Measurements from ENCODE around the gene CCDC154.

DNA sequence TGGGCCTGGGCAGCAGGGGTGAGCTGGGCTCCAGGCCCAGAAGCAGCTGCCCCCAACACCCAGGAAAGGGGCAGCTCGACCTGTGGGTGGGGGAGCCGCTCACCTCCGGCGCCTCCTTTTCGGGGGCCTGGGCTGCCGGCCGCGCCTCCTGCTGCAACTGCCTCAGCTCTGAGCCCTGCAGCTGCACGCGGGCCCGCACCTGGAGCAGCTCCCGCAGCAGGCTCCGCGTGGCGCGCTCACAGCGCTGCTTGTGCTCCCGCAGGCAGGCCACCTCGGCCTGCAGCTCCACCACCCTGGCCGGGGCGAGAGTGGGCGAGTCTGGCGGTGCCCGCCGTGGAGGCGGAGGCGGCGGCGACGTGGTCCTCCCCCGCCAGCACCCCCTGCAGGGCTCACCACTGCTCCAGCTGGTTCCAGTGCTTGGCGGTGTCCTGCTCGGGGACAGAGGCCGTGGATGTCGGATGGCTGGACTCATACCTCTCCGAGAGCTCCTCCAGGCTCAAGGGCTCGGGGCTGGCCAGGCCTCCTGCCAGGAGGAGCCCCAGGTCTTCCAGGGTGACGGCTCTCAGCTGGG is 868 bp downstream of the CCDC154 start:
- TF ChIP-seq, protein P1, sequence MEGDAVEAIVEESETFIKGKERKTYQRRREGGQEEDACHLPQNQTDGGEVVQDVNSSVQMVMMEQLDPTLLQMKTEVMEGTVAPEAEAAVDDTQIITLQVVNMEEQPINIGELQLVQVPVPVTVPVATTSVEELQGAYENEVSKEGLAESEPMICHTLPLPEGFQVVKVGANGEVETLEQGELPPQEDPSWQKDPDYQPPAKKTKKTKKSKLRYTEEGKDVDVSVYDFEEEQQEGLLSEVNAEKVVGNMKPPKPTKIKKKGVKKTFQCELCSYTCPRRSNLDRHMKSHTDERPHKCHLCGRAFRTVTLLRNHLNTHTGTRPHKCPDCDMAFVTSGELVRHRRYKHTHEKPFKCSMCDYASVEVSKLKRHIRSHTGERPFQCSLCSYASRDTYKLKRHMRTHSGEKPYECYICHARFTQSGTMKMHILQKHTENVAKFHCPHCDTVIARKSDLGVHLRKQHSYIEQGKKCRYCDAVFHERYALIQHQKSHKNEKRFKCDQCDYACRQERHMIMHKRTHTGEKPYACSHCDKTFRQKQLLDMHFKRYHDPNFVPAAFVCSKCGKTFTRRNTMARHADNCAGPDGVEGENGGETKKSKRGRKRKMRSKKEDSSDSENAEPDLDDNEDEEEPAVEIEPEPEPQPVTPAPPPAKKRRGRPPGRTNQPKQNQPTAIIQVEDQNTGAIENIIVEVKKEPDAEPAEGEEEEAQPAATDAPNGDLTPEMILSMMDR (conservative IDR thresholded peaks at IDR 0.05; ENCODE audit: low read length): no peak
- no peak for TF ChIP-seq EZH2phosphoT487 (IDR thresholded peaks at IDR 0.05; ENCODE audit: borderline replicate concordance, low read depth, low read length)
